IMR-90 (cell line): ENCODE data around the gene CLEC4M. TPM values are rescaled to one million over a fixed set of nuclear protein-coding genes. Genes with fewer than 3 reads are reported as not detected.

Experiments
- ATAC-seq: fragments of 200-7000 bp; cut with Tn5 transposase; 2 replicates; pipeline ENCODE4 v1.9.1; 2020; ENCODE audit warnings: low read depth, mild to moderate bottlenecking, moderate library complexity
- BruUV-seq: library from RNA; stranded (reverse); fragments of 400-500 nt; replicated peaks from 2 replicates; lab custom pipeline; 2021; lab: Mats Ljungman, UMichigan
- CTCF ChIA-PET: fragments of 300-600 bp; formaldehyde crosslinking; extraction: SDS; loops from one replicate; lab custom pipeline; 2021; ENCODE audit warnings: antibody characterized with exemption; lab: Yijun Ruan, JAX
- POLR2A ChIA-PET: fragments of 300-600 bp; sonication (Branson Sonifier 250); formaldehyde crosslinking; loops from one replicate; lab custom pipeline; 2022; ENCODE audit warnings: antibody characterized with exemption; ENCODE audit not compliant: unreplicated experiment; lab: Charles Lee
- DNase-seq: peaks from one replicate; pipeline ENCODE4 v3.0.0; 2013
- H2AFZ ChIP-seq: replicated peaks from 2 replicates; pipeline ENCODE3; 2013; ENCODE audit warnings: low read length, mild to moderate bottlenecking; ENCODE audit not compliant: poor library complexity
- H2AK5ac ChIP-seq: 2 replicates; pipeline ENCODE4 v1.6.1; 2013; ENCODE audit warnings: low read depth, low read length, inconsistent platforms
- H2AK9ac ChIP-seq: replicated peaks from 2 replicates; pipeline ENCODE3; 2013; ENCODE audit warnings: mild to moderate bottlenecking, low read depth, low read length, moderate library complexity; ENCODE audit not compliant: poor library complexity
- H2BK120ac ChIP-seq: 2 replicates; pipeline ENCODE4 v1.6.1; 2013; ENCODE audit warnings: low read depth, low read length, inconsistent platforms
- H2BK15ac ChIP-seq: 3 replicates; pipeline ENCODE4 v1.6.1; 2013; ENCODE audit warnings: low read depth, low read length, inconsistent platforms
- H2BK20ac ChIP-seq: 2 replicates; pipeline ENCODE4 v1.6.1; 2013; ENCODE audit warnings: low read depth, mild to moderate bottlenecking, inconsistent platforms, low read length, moderate library complexity
- H2BK5ac ChIP-seq: 2 replicates; pipeline ENCODE4 v1.6.1; 2013; ENCODE audit warnings: mild to moderate bottlenecking, low read depth, low read length, inconsistent platforms; ENCODE audit not compliant: poor library complexity, severe bottlenecking
- H3K14ac ChIP-seq: replicated peaks from 2 replicates; pipeline ENCODE4 v1.6.1; 2013; ENCODE audit warnings: low read depth, low read length, inconsistent platforms
- H3K18ac ChIP-seq: 2 replicates; pipeline ENCODE4 v1.6.1; 2013; ENCODE audit warnings: low read depth, low read length, control low read depth
- H3K23ac ChIP-seq: 2 replicates; pipeline ENCODE4 v1.6.1; 2013; ENCODE audit warnings: low read depth, low read length, inconsistent platforms
- H3K27ac ChIP-seq: 2 replicates; pipeline ENCODE4 v1.5.1; 2013; ENCODE audit warnings: mild to moderate bottlenecking, control low read depth, low read length; ENCODE audit not compliant: insufficient read depth
- H3K27me3 ChIP-seq: 2 replicates; pipeline ENCODE4 v1.6.1; 2013; ENCODE audit warnings: low read length; ENCODE audit not compliant: control insufficient read depth, insufficient read depth
- H3K36me3 ChIP-seq: 2 replicates; pipeline ENCODE4 v1.6.1; 2013; ENCODE audit warnings: low read length, mixed read lengths; ENCODE audit not compliant: control insufficient read depth, insufficient read depth
- H3K4ac ChIP-seq: 2 replicates; pipeline ENCODE4 v1.6.1; 2013; ENCODE audit warnings: low read depth, low read length, inconsistent platforms
- H3K4me1 ChIP-seq: 2 replicates; pipeline ENCODE4 v1.6.1; 2013; ENCODE audit warnings: low read length, mixed read lengths; ENCODE audit not compliant: control insufficient read depth, insufficient read depth
- H3K4me2 ChIP-seq: 2 replicates; pipeline ENCODE4 v1.6.1; 2013; ENCODE audit warnings: low read depth, mild to moderate bottlenecking, control low read depth, low read length, moderate library complexity
- H3K4me3 ChIP-seq: 2 replicates; pipeline ENCODE4 v1.5.1; 2013; ENCODE audit warnings: low read depth, mild to moderate bottlenecking, control low read depth, low read length, moderate library complexity; ENCODE audit not compliant: insufficient read depth
- H3K56ac ChIP-seq: 2 replicates; pipeline ENCODE4 v1.6.1; 2013; ENCODE audit warnings: low read length, inconsistent platforms; ENCODE audit not compliant: insufficient read depth; ENCODE audit errors: extremely low read depth
- H3K79me1 ChIP-seq, 2 experiments: 2 replicates each; pipeline ENCODE4 v1.6.1; 2013; ENCODE audit warnings: low read length in 2 of 2, inconsistent platforms in 1 of 2, low read depth in 1 of 2
- H3K9ac ChIP-seq: 2 replicates; pipeline ENCODE4 v1.6.1; 2013; ENCODE audit warnings: low read depth, low read length, control low read depth
- H3K9me1 ChIP-seq: 2 replicates; pipeline ENCODE4 v1.6.1; 2013; ENCODE audit warnings: low read length, inconsistent platforms; ENCODE audit not compliant: insufficient read depth
- H3K9me3 ChIP-seq: 2 replicates; pipeline ENCODE4 v1.6.1; 2013; ENCODE audit warnings: low read length; ENCODE audit not compliant: control insufficient read depth, insufficient read depth
- H4K20me1 ChIP-seq: 2 replicates; pipeline ENCODE4 v1.6.1; 2013; ENCODE audit warnings: low read length, inconsistent platforms; ENCODE audit not compliant: insufficient read depth
- H4K5ac ChIP-seq: 2 replicates; pipeline ENCODE4 v1.6.1; 2013; ENCODE audit warnings: mild to moderate bottlenecking, low read depth, low read length, control low read depth
- H4K8ac ChIP-seq, 2 experiments: 2 replicates each; pipeline ENCODE4 v1.6.1; 2013; ENCODE audit warnings: low read depth in 2 of 2, low read length in 2 of 2, control low read depth in 1 of 2, inconsistent platforms in 1 of 2
- H4K91ac ChIP-seq: 2 replicates; pipeline ENCODE4 v1.6.1; 2013; ENCODE audit warnings: low read depth, low read length, inconsistent platforms; ENCODE audit not compliant: insufficient read depth
- FOS ChIP-seq: fragments of 150-350 bp; IDR thresholded peaks from 2 replicates; pipeline ENCODE4 v1.6.1; 2016; ENCODE audit warnings: low read depth, low read length
- POLR2A ChIP-seq: IDR thresholded peaks from 2 replicates; pipeline ENCODE4 v1.6.1; 2012; ENCODE audit warnings: mild to moderate bottlenecking, low read depth, low read length
- WGBS, 2 experiments: methylation state at CpG; one replicate each; pipeline versions ENCODE4 v1.1.5 to v1.1.7; 2013; ENCODE audit warnings: missing lambda C conversion rate in 2 of 2; ENCODE audit not compliant: insufficient read length in 1 of 2; ENCODE audit errors: extremely low coverage in 2 of 2; 5-methylcytosine and 5-hydroxymethylcytosine counted together
- dilution Hi-C: fragments of 300-500 bp; cut with HindIII; formaldehyde crosslinking; loops from one replicate; pipeline ENCODE4 v1.14.3; 2018; ENCODE audit warnings: low sequenced_read_pairs; ENCODE audit not compliant: unreplicated experiment
- in situ Hi-C: fragments of 300-500 bp; cut with MboI; formaldehyde crosslinking; loops from 3 replicates; pipeline ENCODE4 v1.14.3; 2019; ENCODE audit warnings: low sequenced_read_pairs, inconsistent platforms, mixed read lengths
- intact Hi-C: fragments of 100-400 bp; cut with micrococcal nuclease; formaldehyde crosslinking; loops from 2 replicates; pipeline ENCODE4 v1.10.0; 2022
- polyA plus RNA-seq, 3 experiments: library from polyadenylated mRNA; depleted of rRNA; stranded (reverse); fragments of >200 nt; gene quantifications; 2 replicates each; pipeline ENCODE4 v1.2.3, GENCODE V29; 2012; ENCODE audit warnings: low replicate concordance in 1 of 3
- total RNA-seq: library from RNA; depleted of rRNA; stranded (reverse); fragments of >200 nt; gene quantifications from 2 replicates; pipeline ENCODE4 v1.2.3, GENCODE V29; 2012; rRNA removed

CLEC4M gene
- total and polyA plus RNA-seq, 2 of the 4 experiments (the other 2 are of a cell fraction): not detected

- no peak overlapping the region for H3K56ac ChIP-seq
- H2AK9ac ChIP-seq: no peak overlapping the region
- H4K8ac ChIP-seq: no peak overlapping the region
- TF ChIP-seq FOS: no peak
- no peak for TF ChIP-seq POLR2A
- in situ Hi-C loops: loop anchor here (25.0 kb wide), 1 partner anchor 707 kb away; no protein-coding TSS in a partner anchor
- H2AFZ ChIP-seq: no peak overlapping the region
- BruUV-seq: no TSS peak
- H3K27ac ChIP-seq: no peak overlapping the region
- H3K9me1 ChIP-seq: no peaks in the 10 kb centered on the region
- no peak for DNase-seq
- H2BK15ac ChIP-seq: no peak overlapping the region
- no peak overlapping the region for H2AK5ac ChIP-seq
- no peak overlapping the region for H3K14ac ChIP-seq
- H3K4me3 ChIP-seq: no peak overlapping the region
- peaks cover 8% of the 10 kb centered on the region for H3K9me3 ChIP-seq
- intact Hi-C loops: no loop called here
- H3K79me1 ChIP-seq: no peaks in the 10 kb centered on the region
- H2BK5ac ChIP-seq: no peak overlapping the region
- no CpG with 5 or more reads among the region's 2 CpGs for WGBS, 2 experiments
- no peak overlapping the region for H3K4me2 ChIP-seq
- H2BK120ac ChIP-seq: no peak overlapping the region
- H3K27me3 ChIP-seq: peaks cover 12% of the 10 kb centered on the region
- no peak overlapping the region for H2BK20ac ChIP-seq
- CTCF ChIA-PET: interaction anchor here (0.8 kb wide), 1 partner anchor 19 kb away, joined by 4 read pairs; no protein-coding TSS in a partner anchor
- H3K18ac ChIP-seq: no peak overlapping the region
- no peak overlapping the region for H3K4ac ChIP-seq
- H3K9ac ChIP-seq: no peak overlapping the region
- H3K4me1 ChIP-seq: no peaks in the 10 kb centered on the region
- no peak for ATAC-seq
- POLR2A ChIA-PET: no interaction called here
- no peaks in the 10 kb centered on the region for H4K20me1 ChIP-seq
- H4K5ac ChIP-seq: no peak overlapping the region
- no peaks in the 10 kb centered on the region for H3K36me3 ChIP-seq
- H4K91ac ChIP-seq: no peak overlapping the region
- H3K23ac ChIP-seq: no peak overlapping the region
- dilution Hi-C loops: no loop called here
Measured at GRCh38 chr19:7818806-7819205, 55.8 kb downstream of the CLEC4M start.

Other genes starting within 250 kb of the CLEC4M start
- 5.4 and 9.2 TPM in 2 replicates for gene ZNF358, start 247.1 kb upstream of the CLEC4M start, total RNA-seq
- 30.7 and 34.9 TPM in 2 replicates for gene ZNF358, start 247.1 kb upstream of the CLEC4M start, polyA plus RNA-seq (2012; rRNA removed)
- gene MCOLN1, start 240.6 kb upstream of the CLEC4M start, total RNA-seq: 2.5 and 3.4 TPM in 2 replicates
- 19.6 and 24.3 TPM in 2 replicates for gene MCOLN1, start 240.6 kb upstream of the CLEC4M start, polyA plus RNA-seq (2012; rRNA removed)
- gene PNPLA6, start 227.5 kb upstream of the CLEC4M start, total RNA-seq: 17.9 and 20.0 TPM in 2 replicates
- 52.7 and 55.6 TPM in 2 replicates for gene PNPLA6, start 227.5 kb upstream of the CLEC4M start, polyA plus RNA-seq (2012; rRNA removed)
- not detected in 2 replicates for gene CAMSAP3, start 167.4 kb upstream of the CLEC4M start, total RNA-seq
- not detected in 2 replicates for gene CAMSAP3, start 167.4 kb upstream of the CLEC4M start, polyA plus RNA-seq (2012; rRNA removed)
- gene XAB2, start 133.7 kb upstream of the CLEC4M start, total RNA-seq: 28.1 and 29.9 TPM in 2 replicates
- gene XAB2, start 133.7 kb upstream of the CLEC4M start, polyA plus RNA-seq (2012; rRNA removed): 34.4 and 39.4 TPM in 2 replicates
- gene PET100, start 133.4 kb upstream of the CLEC4M start, total RNA-seq: 1.4 and 5.3 TPM in 2 replicates
- 31.4 and 40.0 TPM in 2 replicates for gene PET100, start 133.4 kb upstream of the CLEC4M start, polyA plus RNA-seq (2012; rRNA removed)
- gene PCP2, start 129.5 kb upstream of the CLEC4M start, total RNA-seq: not detected in 2 replicates
- not detected in 2 replicates for gene PCP2, start 129.5 kb upstream of the CLEC4M start, polyA plus RNA-seq (2012; rRNA removed)
- gene STXBP2, start 126.1 kb upstream of the CLEC4M start, total RNA-seq: 3.9 and 8.6 TPM in 2 replicates
- 12.5 and 12.6 TPM in 2 replicates for gene STXBP2, start 126.1 kb upstream of the CLEC4M start, polyA plus RNA-seq (2012; rRNA removed)
- gene RETN, start 94.2 kb upstream of the CLEC4M start, total RNA-seq: not detected in 2 replicates
- not detected in 2 replicates for gene RETN, start 94.2 kb upstream of the CLEC4M start, polyA plus RNA-seq (2012; rRNA removed)
- not detected in 2 replicates for gene MCEMP1, start 86.2 kb upstream of the CLEC4M start, total RNA-seq
- gene MCEMP1, start 86.2 kb upstream of the CLEC4M start, polyA plus RNA-seq (2012; rRNA removed): 0.15 TPM in 1 of 2 replicates, not detected in the other
- 54.7 and 73.0 TPM in 2 replicates for gene TRAPPC5, start 82.4 kb upstream of the CLEC4M start, total RNA-seq
- gene TRAPPC5, start 82.4 kb upstream of the CLEC4M start, polyA plus RNA-seq (2012; rRNA removed): 109 and 185 TPM in 2 replicates
- not detected in 2 replicates for gene FCER2, start 61.1 kb upstream of the CLEC4M start, total RNA-seq
- not detected in 2 replicates for gene FCER2, start 61.1 kb upstream of the CLEC4M start, polyA plus RNA-seq (2012; rRNA removed)
- gene CLEC4G, start 31.1 kb upstream of the CLEC4M start, total RNA-seq: not detected in 2 replicates
- gene CLEC4G, start 31.1 kb upstream of the CLEC4M start, polyA plus RNA-seq (2012; rRNA removed): not detected in 2 replicates
- gene CD209, start 15.7 kb upstream of the CLEC4M start, total RNA-seq: not detected in 2 replicates
- gene CD209, start 15.7 kb upstream of the CLEC4M start, polyA plus RNA-seq (2012; rRNA removed): not detected in 2 replicates
- gene EVI5L, start 67.0 kb downstream of the CLEC4M start, total RNA-seq: 12.7 and 15.0 TPM in 2 replicates
- gene EVI5L, start 67.0 kb downstream of the CLEC4M start, polyA plus RNA-seq (2012; rRNA removed): 14.6 and 15.0 TPM in 2 replicates
- gene PRR36, start 111.1 kb downstream of the CLEC4M start, total RNA-seq: not detected in 2 replicates
- gene PRR36, start 111.1 kb downstream of the CLEC4M start, polyA plus RNA-seq (2012; rRNA removed): 0.02 and 0.06 TPM in 2 replicates
- gene LRRC8E, start 125.3 kb downstream of the CLEC4M start, total RNA-seq: 6.9 and 7.2 TPM in 2 replicates
- gene LRRC8E, start 125.3 kb downstream of the CLEC4M start, polyA plus RNA-seq (2012; rRNA removed): 6.4 and 6.9 TPM in 2 replicates
- 3.9 and 4.1 TPM in 2 replicates for gene MAP2K7, start 140.6 kb downstream of the CLEC4M start, total RNA-seq
- 15.6 TPM in 2 replicates for gene MAP2K7, start 140.6 kb downstream of the CLEC4M start, polyA plus RNA-seq (2012; rRNA removed)
- not detected in 2 replicates for gene TGFBR3L, start 151.6 kb downstream of the CLEC4M start, total RNA-seq
- gene TGFBR3L, start 151.6 kb downstream of the CLEC4M start, polyA plus RNA-seq (2012; rRNA removed): 0.94 and 2.2 TPM in 2 replicates
- gene SNAPC2, start 157.1 kb downstream of the CLEC4M start, total RNA-seq: 12.5 TPM in 2 replicates
- 29.2 and 34.9 TPM in 2 replicates for gene SNAPC2, start 157.1 kb downstream of the CLEC4M start, polyA plus RNA-seq (2012; rRNA removed)
- 0.36 and 0.56 TPM in 2 replicates for gene CTXN1, start 162.9 kb downstream of the CLEC4M start, total RNA-seq
- 7.4 and 12.8 TPM in 2 replicates for gene CTXN1, start 162.9 kb downstream of the CLEC4M start, polyA plus RNA-seq (2012; rRNA removed)
- 37.6 and 43.0 TPM in 2 replicates for gene TIMM44, start 180.4 kb downstream of the CLEC4M start, total RNA-seq
- 52.3 and 65.3 TPM in 2 replicates for gene TIMM44, start 180.4 kb downstream of the CLEC4M start, polyA plus RNA-seq (2012; rRNA removed)
- 56.9 and 59.0 TPM in 2 replicates for gene ELAVL1, start 242.4 kb downstream of the CLEC4M start, total RNA-seq
- 51.3 and 55.6 TPM in 2 replicates for gene ELAVL1, start 242.4 kb downstream of the CLEC4M start, polyA plus RNA-seq (2012; rRNA removed)